HG02763 (cell line): ENCODE measurements around the gene PNPO.
"Not testable (repeated sequence)": the region's sequence is repeated elsewhere in the genome, so short reads cannot be mapped to it uniquely, and the experiment has no call there.

Experiments used
- ATAC-seq: cut with Tn5 transposase; IDR thresholded peaks from one replicate; pipeline ENCODE4 v1.9.1; 2021; ENCODE audit warnings: mild to moderate bottlenecking, moderate library complexity; ENCODE audit not compliant: unreplicated experiment

The PNPO gene

DNA sequence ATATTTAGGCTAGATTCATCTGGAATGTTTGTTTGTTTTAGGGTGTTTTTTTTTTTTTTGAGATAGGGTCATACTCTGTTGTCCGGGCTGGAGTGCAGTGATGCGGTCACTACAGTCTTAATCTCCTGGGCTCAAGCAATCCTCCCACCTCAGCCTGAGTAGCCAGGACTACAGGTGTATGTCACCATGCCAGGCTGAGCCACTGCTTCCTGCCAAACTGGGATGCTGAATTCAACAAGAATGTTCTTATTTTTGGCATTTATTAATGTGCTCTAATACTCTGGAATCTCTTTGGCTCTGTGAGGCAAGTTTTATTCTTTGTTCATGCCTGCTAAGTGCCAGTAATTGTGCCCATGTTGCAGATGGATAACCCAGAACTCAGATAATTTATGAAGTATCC, 23.8 kb upstream of the PNPO start:
- no peak for ATAC-seq

DNA sequence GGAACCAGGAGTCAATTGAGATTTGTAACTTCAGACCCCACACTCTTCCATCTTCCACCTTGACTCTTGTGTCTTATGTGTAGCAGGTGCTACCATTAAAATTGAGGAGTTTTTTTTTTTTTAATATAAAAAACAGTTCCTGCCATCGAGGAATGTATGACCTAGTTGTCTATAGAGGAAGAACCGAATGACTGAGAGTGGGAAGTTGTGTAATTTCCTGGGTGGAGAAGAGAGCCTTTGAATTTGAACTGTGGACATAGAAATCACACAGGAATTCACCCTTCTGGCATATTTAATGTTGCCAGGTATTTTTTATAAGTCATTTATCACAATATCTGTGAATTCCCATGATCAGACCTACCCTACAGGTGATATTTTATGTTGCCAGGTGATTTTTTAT, 23.4 kb upstream of the PNPO start:
- ATAC-seq, result no peak

DNA sequence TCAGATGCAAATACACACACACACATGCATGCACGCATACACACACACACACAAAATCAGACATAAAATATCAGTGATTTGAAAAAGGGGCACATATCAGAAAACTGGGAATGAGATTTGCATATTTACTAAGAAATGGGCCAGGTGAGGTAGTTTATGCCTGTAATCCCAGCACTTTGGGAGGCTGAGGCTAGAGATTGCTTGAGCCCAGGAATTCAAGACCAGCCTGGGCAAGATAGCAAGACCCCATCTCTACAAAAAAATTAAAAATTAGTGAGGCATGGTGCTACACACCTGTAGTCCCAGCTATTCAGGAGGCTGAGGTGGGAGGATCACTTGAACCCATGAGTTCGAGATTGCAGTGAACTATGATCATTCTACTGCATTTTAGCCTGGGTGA, 22.4 kb upstream of the PNPO start:
- ATAC-seq, result no peak

DNA sequence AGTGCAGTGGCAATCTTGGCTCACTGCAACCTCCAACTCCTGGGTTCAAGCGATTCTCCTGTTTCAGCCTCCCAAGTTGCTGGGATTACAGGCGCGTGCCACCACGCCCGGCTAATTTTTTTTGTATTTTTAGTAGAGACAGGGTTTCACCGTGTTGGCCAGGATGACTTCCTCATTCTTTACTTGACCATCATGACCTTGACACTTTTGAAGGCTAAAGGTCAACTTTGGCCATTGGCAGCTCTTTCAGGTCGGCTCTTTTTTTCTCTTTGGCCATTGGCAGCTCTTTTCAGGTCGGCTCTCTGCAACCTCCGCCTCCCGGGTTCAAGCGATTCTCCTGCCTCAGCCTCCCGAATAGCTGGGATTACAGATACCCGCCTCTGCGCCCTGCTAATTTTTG, 21.5 kb upstream of the PNPO start:
- ATAC-seq, result not testable (repeated sequence)

DNA sequence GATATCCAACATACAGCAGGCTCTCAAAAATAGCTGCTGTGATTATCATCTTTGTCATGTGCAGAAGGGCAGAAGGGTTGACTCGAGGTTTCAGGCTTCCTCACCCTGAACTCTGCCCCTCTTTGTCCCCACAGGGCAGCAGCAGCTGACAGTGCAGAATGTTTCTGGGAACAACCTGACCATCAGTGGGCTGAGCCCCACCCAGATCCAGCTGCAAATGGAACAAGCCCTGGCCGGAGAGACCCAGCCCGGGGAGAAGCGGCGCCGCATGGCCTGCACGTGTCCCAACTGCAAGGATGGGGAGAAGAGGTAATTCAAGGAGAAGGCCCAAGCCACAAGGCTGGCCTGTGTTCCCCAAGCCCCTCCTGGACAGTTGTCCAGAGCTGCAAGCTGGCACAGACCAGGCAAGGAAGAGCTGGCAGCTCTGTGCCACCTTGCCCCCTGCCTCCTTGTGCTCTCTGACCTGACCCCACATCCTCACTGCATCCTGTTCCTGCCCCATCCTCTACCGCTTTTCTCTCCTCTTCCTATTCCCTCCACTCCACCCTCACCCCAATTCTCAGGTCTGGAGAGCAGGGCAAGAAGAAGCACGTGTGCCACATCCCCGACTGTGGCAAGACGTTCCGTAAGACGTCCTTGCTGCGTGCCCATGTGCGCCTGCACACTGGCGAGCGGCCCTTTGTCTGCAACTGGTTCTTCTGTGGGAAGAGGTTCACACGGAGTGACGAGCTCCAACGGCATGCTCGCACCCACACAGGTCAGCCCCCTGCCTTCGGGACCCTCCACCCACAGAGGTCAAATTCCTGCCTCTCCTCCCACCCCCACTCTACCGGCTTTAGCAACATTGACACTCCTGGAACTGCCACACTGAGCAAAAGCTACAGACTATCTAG, 16.3 kb upstream of the PNPO start:
- ATAC-seq, result no peak

DNA sequence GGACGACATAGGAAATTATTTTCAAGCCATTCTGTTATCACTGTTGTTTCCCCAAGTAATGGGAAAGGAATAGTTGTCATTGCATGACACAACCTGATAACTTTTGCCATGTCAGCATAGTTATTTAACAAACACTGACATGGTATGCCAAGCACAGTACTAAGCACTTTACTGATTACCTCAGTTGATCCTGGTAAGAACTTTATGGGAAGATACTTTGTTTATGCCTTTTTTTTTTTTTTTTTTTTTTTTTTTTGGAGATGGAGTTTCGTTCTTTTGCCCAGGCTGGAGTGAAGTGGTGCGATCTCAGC, 15.7 kb upstream of the PNPO start:
- ATAC-seq, result no peak

DNA sequence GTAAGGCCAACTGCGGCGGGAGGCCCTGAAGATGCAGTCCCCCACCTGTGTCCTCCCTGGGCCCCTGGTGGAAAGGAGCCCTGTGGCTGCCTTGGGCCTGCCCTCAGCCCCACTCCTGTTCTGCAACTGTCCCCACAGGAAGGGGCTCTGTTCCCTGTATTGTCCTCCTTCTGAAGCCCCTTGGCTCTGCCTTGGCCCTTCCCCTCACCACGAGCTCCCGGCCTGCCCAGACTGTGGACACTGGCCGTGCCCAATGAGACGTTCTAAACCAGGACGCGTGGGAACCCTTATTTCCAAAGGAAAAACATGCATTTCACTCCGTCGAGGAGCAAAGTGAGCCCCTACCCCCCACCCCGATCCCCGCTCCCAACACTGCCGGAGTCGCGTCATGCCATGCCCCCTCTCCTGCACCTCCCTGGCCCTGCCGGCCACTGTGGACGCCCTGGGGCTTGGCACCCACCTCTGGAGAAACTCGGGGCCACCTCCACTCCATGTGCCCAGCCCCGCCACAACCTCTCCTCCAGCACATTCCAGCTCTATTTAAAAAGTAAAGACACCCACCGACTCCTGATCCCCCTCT, 13.5 kb upstream of the PNPO start:
- no peak for ATAC-seq

DNA sequence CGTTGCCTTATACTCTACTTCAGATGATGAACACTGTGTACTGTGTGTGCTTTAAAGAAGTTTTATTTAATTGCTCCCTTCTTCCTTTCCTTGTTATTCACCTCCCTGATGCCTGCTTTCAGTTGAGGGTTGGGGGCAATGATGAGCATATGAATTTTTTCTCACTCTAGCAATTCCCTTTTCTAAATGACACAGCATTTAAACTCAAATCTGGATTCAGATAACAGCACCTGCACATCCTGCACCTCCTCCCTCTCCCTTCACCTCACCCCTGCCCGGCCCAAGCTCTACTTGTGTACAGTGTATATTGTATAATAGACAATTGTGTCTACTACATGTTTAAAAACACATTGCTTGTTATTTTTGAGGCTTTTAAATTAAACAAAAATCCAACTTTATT, 13.0 kb upstream of the PNPO start:
- ATAC-seq, result no peak

DNA sequence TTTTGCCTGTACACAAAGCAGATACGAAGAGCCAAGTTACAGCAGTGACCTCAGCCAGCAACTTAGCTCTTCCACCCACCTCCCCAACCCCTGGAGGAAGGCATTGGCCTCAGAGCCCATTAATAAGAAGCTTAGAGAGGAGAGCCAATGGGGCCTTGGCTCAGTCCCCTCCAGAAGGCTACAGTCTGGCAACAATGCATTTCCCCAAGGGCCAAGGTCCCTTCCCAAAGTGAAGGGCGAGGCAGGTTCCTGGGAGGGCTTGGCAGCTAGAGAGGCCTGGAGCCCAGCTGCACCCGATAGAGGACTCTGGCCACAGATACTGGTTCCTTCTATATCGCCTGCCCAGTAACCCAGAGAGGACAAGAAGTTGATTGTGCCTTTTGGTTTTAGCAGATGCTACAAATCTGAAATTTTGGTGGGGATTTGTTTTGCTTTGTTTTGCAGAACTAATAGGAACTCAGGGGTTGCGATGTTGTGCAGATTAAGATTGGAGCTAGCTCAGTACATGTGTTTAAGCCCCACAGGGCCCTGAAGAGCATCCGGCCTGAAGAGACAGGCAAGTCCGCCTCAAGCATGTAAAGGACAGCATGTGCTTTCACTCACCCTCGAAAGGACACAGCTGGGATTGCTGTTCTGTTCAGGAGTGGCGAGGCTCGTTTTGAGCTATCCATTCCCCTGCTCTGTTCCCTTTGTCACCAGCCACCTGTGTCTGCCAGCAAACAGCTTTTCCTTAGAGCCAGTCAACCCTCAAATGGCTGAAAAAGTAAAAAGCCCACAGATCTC, 12.0 kb upstream of the PNPO start:
- ATAC-seq, result no peak

DNA sequence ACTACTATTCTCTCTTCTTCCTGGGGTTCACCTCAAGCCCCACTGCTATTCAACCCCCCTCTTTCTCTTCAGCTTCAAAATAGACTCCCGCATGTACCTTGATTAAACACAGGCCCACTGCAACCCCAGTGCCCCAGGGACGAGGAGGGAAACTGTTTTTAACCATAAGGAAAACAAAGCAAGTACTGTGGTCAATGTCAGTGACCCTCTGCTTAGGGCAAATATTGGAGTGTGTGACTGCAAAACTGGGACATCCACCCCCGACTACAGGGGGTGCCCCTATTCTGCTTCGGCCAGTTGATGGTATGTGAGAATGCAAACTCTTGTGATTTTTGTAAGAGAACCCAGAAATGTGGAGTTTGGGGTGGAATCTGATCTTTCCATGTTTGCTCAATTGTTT, 9.5 kb upstream of the PNPO start:
- no peak for ATAC-seq

DNA sequence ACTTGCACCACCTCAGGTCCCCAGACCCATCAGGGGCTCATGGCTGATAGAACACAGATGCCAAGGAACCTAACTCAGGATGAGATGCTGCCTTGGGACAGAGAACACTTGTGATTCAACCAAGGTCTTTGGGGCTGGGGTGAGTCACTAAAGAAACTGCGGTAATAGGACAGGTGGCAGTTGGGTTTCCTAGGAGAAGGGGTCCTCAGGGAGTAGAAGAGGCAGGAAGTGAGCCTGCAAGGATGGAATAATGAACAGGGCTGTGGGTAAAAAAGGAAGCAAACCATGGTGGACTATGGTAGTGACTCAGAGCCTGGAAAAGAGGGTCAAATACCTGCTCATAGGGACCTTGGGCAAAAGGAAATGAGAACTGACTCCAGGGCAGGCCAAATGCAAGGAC, 6.5 kb upstream of the PNPO start:
- no peak for ATAC-seq

DNA sequence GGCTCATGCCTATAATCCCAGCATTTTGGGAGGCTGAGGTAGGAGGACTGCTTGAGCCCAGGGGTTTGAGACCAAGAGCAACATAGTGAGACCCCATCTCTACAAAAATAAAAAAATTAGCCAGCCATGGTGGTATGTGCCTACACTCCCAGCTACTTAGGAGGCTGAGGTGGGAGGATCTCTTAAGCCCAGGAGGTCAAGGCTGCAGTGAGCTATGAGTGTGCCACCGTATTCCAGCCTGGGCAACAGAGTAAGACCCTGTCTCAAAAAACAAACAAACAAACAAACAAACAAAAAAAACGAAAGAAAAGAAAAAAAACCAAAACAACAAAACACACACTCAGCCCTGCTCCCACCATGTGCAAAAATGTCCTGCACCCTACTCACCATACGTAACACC, 5.9 kb upstream of the PNPO start:
- ATAC-seq, result not testable (repeated sequence)

DNA sequence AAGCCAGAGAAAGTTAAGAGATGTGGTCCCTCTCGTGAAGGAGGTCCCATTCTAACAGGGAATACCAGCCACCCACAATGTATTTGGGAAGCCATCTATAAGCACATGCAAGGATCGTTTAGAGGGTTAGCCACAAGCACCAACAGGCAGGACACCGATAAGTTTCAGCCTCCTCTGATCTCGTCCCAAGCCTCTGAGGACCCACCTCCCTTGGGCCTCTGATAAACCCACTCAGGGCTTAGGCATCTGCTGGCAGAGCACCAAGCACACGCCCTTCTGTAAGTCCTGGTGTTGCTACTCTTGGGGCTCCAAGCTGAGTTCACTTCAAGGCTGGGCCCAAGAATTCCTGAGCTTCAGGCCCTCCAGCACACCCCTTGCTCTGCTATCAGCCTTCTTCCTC, 5.4 kb upstream of the PNPO start:
- ATAC-seq, result no peak

DNA sequence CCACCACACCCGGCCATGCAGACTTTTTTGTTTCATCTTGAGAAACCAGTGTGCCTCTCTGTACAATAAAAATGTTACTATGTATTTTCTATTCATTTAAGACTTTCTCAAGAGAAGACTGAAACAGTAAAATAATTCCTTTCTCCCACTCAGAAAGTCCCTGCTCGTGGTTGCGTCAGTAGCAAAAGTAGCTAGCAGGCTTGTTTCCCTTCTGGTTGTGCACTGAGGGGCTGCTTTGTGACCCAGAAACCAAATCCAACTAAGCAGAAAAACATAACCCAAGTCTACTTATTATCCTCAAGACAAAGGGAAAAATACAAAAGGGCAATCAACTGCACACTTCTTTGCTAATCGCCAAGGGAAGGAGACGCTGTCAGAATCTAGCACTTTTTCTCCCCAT, 3.4 kb upstream of the PNPO start:
- ATAC-seq, result no peak

DNA sequence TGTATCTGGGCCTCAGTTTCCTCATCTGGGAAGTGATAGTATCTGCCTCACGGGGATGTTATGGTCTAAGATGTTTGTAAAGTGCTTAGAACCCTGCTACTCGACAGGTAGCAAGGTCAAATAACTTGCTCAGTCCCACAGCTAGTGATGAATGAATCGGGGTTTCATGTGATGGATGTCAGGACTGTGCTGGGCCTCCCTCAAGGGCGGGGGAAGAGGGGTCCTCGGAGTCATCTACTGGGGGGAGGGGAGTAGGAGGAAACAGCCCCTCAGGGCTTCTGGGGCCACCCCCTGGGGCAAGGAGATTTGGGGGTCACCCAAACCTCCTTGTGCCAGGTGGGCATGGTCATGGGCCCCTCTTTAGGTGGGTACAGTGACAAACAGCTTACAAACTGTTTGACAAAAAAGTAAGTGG, 732 bp downstream of the PNPO start:
- no peak for ATAC-seq

DNA sequence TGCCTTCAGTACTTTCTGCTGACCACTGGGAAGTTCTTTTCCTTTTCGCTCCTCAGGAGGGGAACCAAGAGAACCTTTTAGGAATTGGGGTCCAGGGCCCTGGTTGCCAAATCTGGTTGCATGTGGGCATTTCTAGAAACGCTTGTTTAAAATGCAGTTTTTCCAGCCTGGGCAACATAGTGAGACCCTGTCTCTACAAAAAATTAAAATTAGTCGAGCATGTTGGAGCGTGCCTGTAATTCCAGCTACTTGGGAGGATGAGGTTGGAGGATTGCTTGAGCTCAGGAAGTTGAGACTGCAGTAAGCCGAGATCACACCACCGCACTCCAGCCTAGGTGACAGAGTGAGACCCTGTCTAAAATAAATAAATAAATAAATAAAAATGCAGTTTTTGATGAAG, 1.2 kb downstream of the PNPO start:
- ATAC-seq, result no peak

DNA sequence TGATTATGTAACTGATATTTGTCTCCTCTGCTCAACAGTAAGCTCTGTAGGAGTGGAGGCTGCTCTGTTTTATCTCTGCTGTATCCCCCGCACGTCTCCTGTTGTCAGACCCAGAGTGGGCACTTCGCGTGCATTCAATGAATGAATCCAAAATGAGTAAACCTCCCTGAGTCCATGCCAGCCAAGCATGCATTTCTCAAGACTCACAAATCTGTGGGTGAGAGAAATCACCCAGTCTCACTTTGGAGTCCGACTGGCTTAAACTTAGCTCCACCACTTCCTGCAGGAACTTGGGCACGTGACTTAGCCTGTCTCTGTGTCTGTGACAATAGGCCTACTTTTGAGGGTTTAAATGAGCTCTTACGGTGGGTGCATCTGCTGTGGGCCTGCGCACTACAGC, 3.7 kb downstream of the PNPO start:
- no peak for ATAC-seq

DNA sequence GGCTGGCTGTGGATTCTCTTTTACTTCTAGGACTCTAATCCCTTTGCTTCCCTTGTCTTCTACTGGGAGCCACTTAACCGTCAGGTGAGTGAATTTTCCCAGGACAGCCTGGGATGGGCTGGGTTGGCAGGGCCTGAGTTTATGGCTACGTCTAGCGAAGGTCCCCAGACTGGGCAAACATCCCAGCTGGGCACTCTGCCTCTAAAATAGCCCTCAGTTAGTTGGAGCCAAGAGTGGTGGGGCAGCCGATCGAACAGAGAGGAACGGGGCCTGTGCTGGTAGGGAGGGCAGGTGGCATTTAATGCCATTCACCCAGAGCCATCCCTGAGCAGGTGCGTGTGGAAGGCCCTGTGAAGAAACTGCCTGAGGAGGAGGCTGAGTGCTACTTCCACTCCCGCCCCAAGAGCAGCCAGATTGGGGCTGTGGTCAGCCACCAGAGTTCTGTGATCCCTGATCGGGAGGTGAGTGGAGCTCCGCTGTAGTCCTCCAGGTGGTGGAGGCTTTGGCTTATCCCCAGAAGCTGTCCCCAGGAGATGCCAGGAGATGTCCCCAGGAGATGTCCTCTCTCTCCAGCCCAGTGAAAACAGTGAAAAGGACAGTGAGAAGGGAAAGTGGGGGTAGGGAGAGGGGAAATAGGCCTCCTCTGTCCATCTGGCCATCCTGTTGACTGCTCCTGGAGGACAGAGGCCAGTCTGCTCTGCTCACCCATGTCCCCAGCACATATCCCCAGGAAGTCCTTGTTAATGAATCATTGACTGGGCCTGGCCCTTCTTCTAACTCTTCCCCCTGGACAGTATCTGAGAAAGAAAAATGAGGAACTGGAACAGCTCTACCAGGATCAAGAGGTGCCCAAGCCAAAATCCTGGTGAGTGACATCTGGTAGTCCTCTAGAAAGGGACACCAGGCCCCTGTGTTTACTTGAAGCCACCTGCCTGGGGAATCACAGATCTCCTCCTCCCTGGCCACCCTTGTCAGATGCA, 4.4 kb downstream of the PNPO start:
- ATAC-seq, result no peak

DNA sequence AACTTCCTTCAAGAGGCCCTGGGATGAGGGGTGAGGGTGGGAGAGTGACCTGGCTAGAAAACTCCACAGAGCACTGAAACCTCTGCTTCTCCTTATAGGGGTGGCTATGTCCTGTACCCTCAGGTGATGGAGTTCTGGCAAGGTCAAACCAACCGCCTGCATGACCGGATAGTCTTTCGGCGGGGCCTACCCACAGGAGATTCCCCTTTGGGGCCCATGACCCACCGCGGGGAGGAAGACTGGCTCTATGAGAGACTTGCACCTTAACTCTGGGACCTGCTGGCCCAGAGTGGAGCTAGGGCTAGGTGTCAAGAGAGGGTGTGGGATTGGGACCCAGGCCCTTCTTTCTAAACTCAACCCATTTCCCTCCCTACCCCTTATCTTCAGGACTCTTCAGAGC, 5.1 kb downstream of the PNPO start:
- no peak for ATAC-seq

DNA sequence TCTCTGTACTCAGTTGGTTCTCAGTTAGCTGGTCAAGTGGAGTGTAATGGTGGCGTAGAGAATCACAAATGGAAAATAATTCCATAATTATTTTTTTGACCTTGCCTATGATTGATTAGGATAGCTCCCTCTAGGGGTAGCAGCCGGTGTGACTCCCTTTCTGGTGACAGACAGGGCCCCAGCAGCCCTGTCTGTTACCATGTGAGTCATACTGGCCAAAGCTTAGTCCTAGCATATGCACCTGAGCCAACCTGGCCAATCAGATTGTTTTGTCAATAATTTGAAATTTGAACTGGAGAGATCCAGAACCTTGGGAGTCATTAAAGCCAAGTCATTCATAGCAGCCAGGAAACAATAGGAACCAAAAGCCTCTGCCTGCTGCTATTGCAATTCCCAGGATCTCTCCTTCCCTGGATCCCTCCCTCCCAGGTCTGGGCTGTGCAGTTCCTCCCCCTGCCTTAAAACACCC, 5.6 kb downstream of the PNPO start:
- ATAC-seq, result no peak

DNA sequence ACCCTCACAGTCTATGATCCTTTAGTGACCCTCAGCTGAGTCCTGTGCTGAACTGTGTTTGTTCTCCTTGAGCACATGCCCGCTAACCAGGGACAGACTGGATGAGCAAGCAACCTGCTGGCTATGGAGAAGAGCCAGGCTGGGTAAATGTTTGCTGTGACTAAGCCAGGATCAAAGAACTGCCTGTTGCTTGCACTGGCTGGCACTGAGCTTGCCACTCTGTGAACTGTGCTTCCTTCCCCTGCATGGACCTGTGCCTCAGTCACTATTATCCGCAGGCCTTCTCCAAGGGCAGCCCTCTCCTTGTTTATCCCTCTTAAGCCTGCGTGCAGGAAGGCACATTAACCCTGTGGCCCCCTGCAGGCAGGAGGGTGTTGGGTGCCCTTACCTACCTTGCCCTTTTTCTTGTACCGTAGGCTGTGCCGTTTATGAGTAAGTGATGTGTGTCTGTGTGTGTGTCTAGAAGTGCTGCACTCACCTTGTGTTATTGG, 7.4 kb downstream of the PNPO start:
- ATAC-seq, result no peak
